ENCODE data around the gene CXCR1.

The CXCR1 gene

GRCh38 chr2:218145124-218145523 lies 21.6 kb downstream of the CXCR1 start:
- Histone ChIP-seq H3K27ac (no peak overlapping the region), H3K4me3 (ENCODE audit: low read depth, low read length) (no peak overlapping the region), H3K9me3 (ENCODE audit: severe bottlenecking) (peaks cover 2% of the 10 kb centered on the region), H3K36me3 (no peaks in the 10 kb centered on the region), H3K27me3 (ENCODE audit: insufficient read depth, low read depth, severe bottlenecking) (peaks cover 9% of the 10 kb centered on the region)
- TF ChIP-seq CTCF (IDR thresholded peaks at IDR 0.05; ENCODE audit: low read depth, low read length), result no peak
- DNase-seq, result no peak

GRCh38 chr2:218138047-218138446 lies 28.7 kb downstream of the CXCR1 start:
- DNase-seq, result no peak
- Histone ChIP-seq H3K4me3 (ENCODE audit: low read depth, low read length) (no peak overlapping the region), H3K27me3 (ENCODE audit: insufficient read depth, low read depth, severe bottlenecking) (peaks cover 3% of the 10 kb centered on the region), H3K9me3 (ENCODE audit: severe bottlenecking) (no peaks in the 10 kb centered on the region), H3K27ac (no peak overlapping the region), H3K36me3 (no peaks in the 10 kb centered on the region)
- TF ChIP-seq CTCF (IDR thresholded peaks at IDR 0.05; ENCODE audit: low read depth, low read length), result no peak

DNA sequence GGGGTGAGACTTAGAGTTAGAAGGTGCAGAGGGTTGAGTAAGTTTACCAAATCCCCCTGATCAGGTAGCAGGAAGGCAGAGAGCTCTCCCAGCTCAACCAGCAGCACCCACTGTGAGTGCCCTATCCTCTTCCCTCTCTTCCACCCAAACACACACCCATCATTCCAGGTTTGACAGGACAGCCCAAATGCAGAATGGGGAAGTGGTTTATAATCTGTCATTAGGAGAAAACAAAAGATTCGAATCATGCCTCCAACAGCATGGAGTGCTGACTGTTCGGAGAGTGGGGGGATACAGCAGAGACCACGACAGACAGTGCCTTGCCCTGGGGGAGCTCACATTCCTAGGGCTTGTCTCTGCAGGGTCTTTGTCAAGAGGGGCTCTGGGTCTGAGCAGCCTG lies 29.2 kb downstream of the CXCR1 start:
- no peak for TF ChIP-seq CTCF (IDR thresholded peaks at IDR 0.05; ENCODE audit: low read depth, low read length)
- Histone ChIP-seq H3K4me3 (ENCODE audit: low read depth, low read length) (no peak overlapping the region), H3K27me3 (ENCODE audit: insufficient read depth, low read depth, severe bottlenecking) (peaks cover 3% of the 10 kb centered on the region), H3K36me3 (no peaks in the 10 kb centered on the region), H3K9me3 (ENCODE audit: severe bottlenecking) (no peaks in the 10 kb centered on the region), H3K27ac (no peak overlapping the region)
- DNase-seq, result no peak

DNA sequence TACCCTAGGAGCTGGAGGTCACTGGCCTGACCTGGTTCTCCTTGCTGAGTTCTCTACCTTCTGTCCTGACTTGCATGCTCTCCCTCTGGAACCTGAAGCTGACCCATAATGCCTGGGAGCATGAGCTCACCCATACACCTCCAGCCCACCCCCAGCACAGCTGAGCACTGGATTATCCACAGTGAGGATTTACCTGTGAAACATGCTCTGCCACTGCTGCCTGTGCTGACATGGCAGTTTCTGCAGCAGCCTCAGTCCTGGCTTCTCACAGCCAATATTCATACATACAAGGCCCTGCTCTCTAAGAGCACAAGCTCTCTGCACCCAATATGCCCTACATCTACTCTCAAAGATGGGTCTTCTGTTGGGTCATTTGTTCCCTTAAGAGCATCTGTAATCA lies 35.9 kb downstream of the CXCR1 start:
- no peak overlapping the region for H3K4me3 ChIP-seq (ENCODE audit: low read depth, low read length)
- H3K27ac ChIP-seq, result no peak overlapping the region
- TF ChIP-seq CTCF (IDR thresholded peaks at IDR 0.05; ENCODE audit: low read depth, low read length), result no peak
- H3K9me3 ChIP-seq (ENCODE audit: severe bottlenecking), result no peaks in the 10 kb centered on the region
- H3K36me3 ChIP-seq, result no peaks in the 10 kb centered on the region
- DNase-seq, result peak; percentile 68
- no peaks in the 10 kb centered on the region for H3K27me3 ChIP-seq (ENCODE audit: insufficient read depth, low read depth, severe bottlenecking)

DNA sequence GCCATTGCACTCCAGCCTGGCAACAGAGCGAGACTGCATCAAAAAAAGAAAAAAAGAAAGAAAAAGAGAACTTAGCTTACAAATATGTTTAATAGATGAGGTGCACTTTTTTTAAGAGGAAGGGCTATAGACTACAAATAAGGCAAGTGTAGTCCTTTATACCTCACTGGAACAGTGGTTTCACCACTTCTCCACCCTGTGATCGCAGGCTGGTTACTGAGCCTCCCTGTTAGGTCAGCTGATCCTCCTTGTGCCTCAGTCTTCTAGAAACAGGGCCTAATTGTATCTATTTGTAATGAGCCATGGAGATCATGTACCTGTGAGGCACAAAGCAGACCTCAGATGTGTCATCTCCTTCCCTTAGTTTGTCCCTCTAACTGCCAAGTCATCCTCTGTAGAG lies 36.4 kb downstream of the CXCR1 start:
- no peak overlapping the region for H3K27ac ChIP-seq
- H3K4me3 ChIP-seq (ENCODE audit: low read depth, low read length), result no peak overlapping the region
- H3K27me3 ChIP-seq (ENCODE audit: insufficient read depth, low read depth, severe bottlenecking), result no peaks in the 10 kb centered on the region
- no peaks in the 10 kb centered on the region for H3K36me3 ChIP-seq
- TF ChIP-seq CTCF (IDR thresholded peaks at IDR 0.05; ENCODE audit: low read depth, low read length), result no peak
- no peaks in the 10 kb centered on the region for H3K9me3 ChIP-seq (ENCODE audit: severe bottlenecking)
- DNase-seq, result no peak

- no peak for DNase-seq
- no peaks in the 10 kb centered on the region for H3K27me3 ChIP-seq (ENCODE audit: insufficient read depth, low read depth, severe bottlenecking)
- TF ChIP-seq CTCF (IDR thresholded peaks at IDR 0.05; ENCODE audit: low read depth, low read length), result no peak
- no peaks in the 10 kb centered on the region for H3K36me3 ChIP-seq
- H3K4me3 ChIP-seq (ENCODE audit: low read depth, low read length), result no peak overlapping the region
- H3K9me3 ChIP-seq (ENCODE audit: severe bottlenecking), result no peaks in the 10 kb centered on the region
- H3K27ac ChIP-seq, result no peak overlapping the region
Observed at GRCh38 chr2:218129458-218130135, 37.2 kb downstream of the CXCR1 start.

Data from WERI-Rb-1 (cell line).